HUDEP-2 (cell line): ENCODE data around the gene DSG3.

ENCODE experiments used
- DNase-seq, 76 experiments: peaks; one replicate each; lab custom pipeline; 2025; ENCODE audit not compliant: unreplicated experiment in 76 of 76; lab: John Stamatoyannopoulos, UW

Gene DSG3

GRCh38 chr18:31429623-31430022 is 17.9 kb upstream of the DSG3 start:
- no peak for DNase-seq

GRCh38 chr18:31430072-31430471 is 17.5 kb upstream of the DSG3 start:
- no peak for DNase-seq

- DNase-seq, result no peak
These were observed 17.0 kb upstream of the DSG3 start for GRCh38 chr18:31430554-31430953.

GRCh38 chr18:31432316-31432715 is 15.2 kb upstream of the DSG3 start:
- DNase-seq, result no peak

- DNase-seq, result no peak
These were observed 10.7 kb upstream of the DSG3 start for GRCh38 chr18:31436825-31437224.

GRCh38 chr18:31438402-31438801 is 9.1 kb upstream of the DSG3 start:
- no peak for DNase-seq

- no peak for DNase-seq
These were observed 7.7 kb upstream of the DSG3 start for GRCh38 chr18:31439807-31440325.

GRCh38 chr18:31440787-31441186 is 6.8 kb upstream of the DSG3 start:
- no peak for DNase-seq

GRCh38 chr18:31441493-31441892 is 6.0 kb upstream of the DSG3 start:
- no peak for DNase-seq

GRCh38 chr18:31444142-31444541 is 3.4 kb upstream of the DSG3 start:
- DNase-seq, result no peak

- no peak for DNase-seq
These were observed 1.6 kb upstream of the DSG3 start for GRCh38 chr18:31445908-31446307.

GRCh38 chr18:31446854-31447253 is 687 bp upstream of the DSG3 start:
- DNase-seq, result no peak

GRCh38 chr18:31450409-31450808 is 2.9 kb downstream of the DSG3 start:
- DNase-seq, result no peak

- no peak for DNase-seq
These were observed 4.1 kb downstream of the DSG3 start for GRCh38 chr18:31451625-31452024.

- DNase-seq, result no peak
These were observed 6.6 kb downstream of the DSG3 start for GRCh38 chr18:31454066-31454708.

- no peak for DNase-seq
These were observed 22.1 kb downstream of the DSG3 start for GRCh38 chr18:31469629-31470028.

- DNase-seq, result no peak
These were observed 31.1 kb downstream of the DSG3 start for GRCh38 chr18:31478688-31479087.

- DNase-seq, result no peak
These were observed 34.5 kb downstream of the DSG3 start for GRCh38 chr18:31482051-31482450.

- no peak for DNase-seq
These were observed 35.9 kb downstream of the DSG3 start for GRCh38 chr18:31483396-31483795.

GRCh38 chr18:31484461-31484860 is 36.9 kb downstream of the DSG3 start:
- DNase-seq, result no peak

GRCh38 chr18:31486165-31486564 is 38.6 kb downstream of the DSG3 start:
- DNase-seq, result no peak

GRCh38 chr18:31487246-31488015 is 39.9 kb downstream of the DSG3 start:
- DNase-seq, result no peak
